ENCODE results near the gene ANKRD33B.
"Not testable (repeated sequence)": the region's sequence is repeated elsewhere in the genome, so short reads cannot be mapped to it uniquely, and the experiment has no call there.

ANKRD33B gene

GRCh38 chr5:10542055-10542550, 21.8 kb upstream of the ANKRD33B start:
- no peak overlapping the region for H3K4me3 ChIP-seq (ENCODE audit: low read depth, low read length)
- no peak for TF ChIP-seq CTCF (IDR thresholded peaks at IDR 0.05; ENCODE audit: insufficient read depth, low read depth, low read length, missing control alignments)
- DNase-seq (ENCODE audit: low read depth) = no peak

GRCh38 chr5:10543585-10544040, 20.3 kb upstream of the ANKRD33B start:
- TF ChIP-seq CTCF (IDR thresholded peaks at IDR 0.05; ENCODE audit: insufficient read depth, low read depth, low read length, missing control alignments) = no peak
- no peak overlapping the region for H3K4me3 ChIP-seq (ENCODE audit: low read depth, low read length)
- no peak for DNase-seq (ENCODE audit: low read depth)

GRCh38 chr5:10545084-10545483, 18.8 kb upstream of the ANKRD33B start:
- no peak overlapping the region for H3K4me3 ChIP-seq (ENCODE audit: low read depth, low read length)
- TF ChIP-seq CTCF (IDR thresholded peaks at IDR 0.05; ENCODE audit: insufficient read depth, low read depth, low read length, missing control alignments) = no peak
- DNase-seq (ENCODE audit: low read depth) = no peak

GRCh38 chr5:10546186-10546585, 17.7 kb upstream of the ANKRD33B start:
- DNase-seq (ENCODE audit: low read depth) = no peak
- TF ChIP-seq CTCF (IDR thresholded peaks at IDR 0.05; ENCODE audit: insufficient read depth, low read depth, low read length, missing control alignments) = no peak
- H3K4me3 ChIP-seq (ENCODE audit: low read depth, low read length) = no peak overlapping the region

- no peak for TF ChIP-seq CTCF (IDR thresholded peaks at IDR 0.05; ENCODE audit: insufficient read depth, low read depth, low read length, missing control alignments)
These were observed 15.3 kb upstream of the ANKRD33B start for GRCh38 chr5:10548418-10549122.

GRCh38 chr5:10549123-10549514, 14.8 kb upstream of the ANKRD33B start:
- DNase-seq (ENCODE audit: low read depth); H3K4me3 ChIP-seq (ENCODE audit: low read depth, low read length): not testable (repeated sequence)

More at GRCh38 chr5:10548418-10549122, 15.3 kb upstream of the ANKRD33B start:
- no peak overlapping the region for H3K4me3 ChIP-seq (ENCODE audit: low read depth, low read length)
- no peak for DNase-seq (ENCODE audit: low read depth)

- no peak for DNase-seq (ENCODE audit: low read depth)
- H3K4me3 ChIP-seq (ENCODE audit: low read depth, low read length) = no peak overlapping the region
These were observed 13.5 kb upstream of the ANKRD33B start for GRCh38 chr5:10550222-10550995.

More at GRCh38 chr5:10550222-10550995, 13.5 kb upstream of the ANKRD33B start:
- TF ChIP-seq CTCF (IDR thresholded peaks at IDR 0.05; ENCODE audit: insufficient read depth, low read depth, low read length, missing control alignments) = no peak

Measured in GM12865 (cell line).